CD4-positive, alpha-beta T cell treated with Interleukin-17A for 4 hours (primary cell): ENCODE results near the gene CMTM8.
A peak's percentile ranks its signal among the peaks of the same experiment; 100 is the strongest.

Experiments used
- DNase-seq: peaks from one replicate; pipeline ENCODE4 v3.0.0-alpha.2; 2020; ENCODE audit warnings: mixed read lengths

Gene CMTM8

GRCh38 chr3:32236377-32236776 is 2.1 kb upstream of the CMTM8 start:
- no peak for DNase-seq

- DNase-seq, result peak; percentile 23
These were observed 619 bp upstream of the CMTM8 start for GRCh38 chr3:32237670-32238452.

DNA sequence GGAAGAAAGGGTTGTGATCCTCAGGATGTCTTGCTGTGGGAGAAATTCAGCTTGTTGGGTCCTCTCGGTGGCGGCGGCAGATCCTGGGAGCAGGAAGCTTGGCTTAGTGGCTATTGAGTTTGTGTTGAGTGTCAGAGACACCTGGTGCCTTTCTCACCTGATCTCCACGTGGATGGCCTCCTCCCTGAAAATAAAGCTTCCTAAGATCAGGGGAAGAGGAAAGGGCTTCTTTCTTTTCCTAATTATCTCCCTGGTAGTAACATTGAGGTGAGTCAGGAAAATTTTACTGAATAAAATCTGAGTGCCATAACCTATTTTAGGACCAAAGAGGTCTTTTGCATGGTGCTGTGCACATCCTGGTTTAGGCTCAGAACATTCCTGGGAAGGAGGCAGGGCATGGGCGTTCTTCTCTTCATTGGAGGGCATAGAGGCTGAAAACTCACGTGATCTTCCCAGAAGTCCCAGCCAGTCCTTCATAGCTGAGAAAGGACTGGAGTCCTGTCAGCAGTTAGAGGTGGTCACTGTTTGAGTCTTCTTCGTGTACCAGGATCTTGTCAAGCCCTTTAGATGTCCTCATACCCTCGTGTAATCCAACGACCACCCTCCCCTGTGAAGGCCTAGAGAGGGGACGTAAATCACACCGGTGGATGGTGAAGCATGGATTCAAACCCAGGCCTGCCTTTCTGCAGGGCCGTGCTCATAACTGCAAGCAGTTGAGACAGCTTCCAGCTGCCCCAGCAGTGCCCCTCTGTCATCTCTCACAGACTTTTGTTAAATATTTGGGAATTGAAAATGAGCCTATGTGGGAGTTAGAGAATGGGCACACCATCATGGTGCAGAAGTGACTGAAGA is 1.1 kb downstream of the CMTM8 start:
- peak; percentile 27 for DNase-seq

DNA sequence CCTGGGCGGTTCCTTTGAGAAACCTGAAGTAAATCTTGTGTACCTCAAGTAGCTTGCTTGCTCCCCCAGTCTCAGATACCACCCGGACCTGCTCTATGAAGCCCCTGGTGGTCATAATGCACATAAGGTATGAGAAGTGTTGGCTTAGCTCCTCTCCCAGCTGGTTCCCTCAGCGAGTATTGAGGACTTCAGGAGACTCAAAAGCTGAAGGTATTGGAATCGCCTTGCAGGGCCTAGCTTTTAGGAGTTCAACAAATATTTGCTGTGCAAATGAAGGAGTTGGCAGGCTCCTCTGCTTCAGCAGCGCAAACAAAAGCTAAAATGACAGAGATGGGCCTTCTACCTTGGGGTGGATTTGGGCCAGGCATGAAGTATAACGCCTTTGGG is 1.7 kb downstream of the CMTM8 start:
- DNase-seq, result peak; percentile 66

GRCh38 chr3:32241100-32241499 is 2.6 kb downstream of the CMTM8 start:
- DNase-seq, result no peak

DNA sequence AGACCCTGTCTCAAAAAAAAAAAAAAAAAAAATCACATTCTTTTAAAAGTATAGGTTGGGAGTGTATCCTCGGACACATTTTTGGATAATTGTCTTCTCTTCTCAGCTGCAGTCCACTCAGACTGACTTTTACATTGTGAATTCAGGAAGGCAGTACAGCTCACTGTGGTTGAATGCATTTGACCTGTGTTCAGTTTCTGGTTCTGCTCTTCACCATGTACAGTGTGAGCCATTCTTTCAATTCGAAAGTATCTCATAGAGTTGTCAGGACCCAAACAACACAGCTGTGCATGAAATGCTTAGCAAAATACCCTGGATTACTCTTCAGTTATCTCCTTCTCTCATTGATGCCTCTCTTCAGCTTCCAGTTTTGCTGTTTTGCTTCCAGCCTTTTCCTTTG is 5.0 kb downstream of the CMTM8 start:
- DNase-seq, result no peak

GRCh38 chr3:32245200-32245599 is 6.7 kb downstream of the CMTM8 start:
- peak; percentile 27 for DNase-seq

- DNase-seq, result no peak
These were observed 7.7 kb downstream of the CMTM8 start for GRCh38 chr3:32246079-32246675.

GRCh38 chr3:32249184-32249782 is 10.8 kb downstream of the CMTM8 start:
- no peak for DNase-seq

DNA sequence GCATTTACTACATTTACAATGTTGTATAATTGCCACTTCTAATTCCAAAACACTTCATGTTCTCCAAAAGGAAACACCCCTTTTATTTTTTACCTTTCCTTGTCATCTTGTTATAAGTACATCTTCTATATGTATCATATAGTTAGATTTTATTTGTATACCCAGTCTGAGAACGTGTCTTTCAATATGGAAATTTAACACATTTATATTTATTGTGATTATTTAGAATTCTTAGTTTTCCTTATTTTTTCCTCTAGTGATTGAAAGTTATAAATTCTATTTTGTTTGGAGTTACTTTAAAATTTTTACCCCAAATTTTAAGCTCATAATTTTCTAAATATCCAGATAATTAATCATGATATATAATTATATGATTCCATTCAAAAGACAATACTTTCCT is 15.8 kb downstream of the CMTM8 start:
- DNase-seq, result no peak

- no peak for DNase-seq
These were observed 16.9 kb downstream of the CMTM8 start for GRCh38 chr3:32255345-32255744.

DNA sequence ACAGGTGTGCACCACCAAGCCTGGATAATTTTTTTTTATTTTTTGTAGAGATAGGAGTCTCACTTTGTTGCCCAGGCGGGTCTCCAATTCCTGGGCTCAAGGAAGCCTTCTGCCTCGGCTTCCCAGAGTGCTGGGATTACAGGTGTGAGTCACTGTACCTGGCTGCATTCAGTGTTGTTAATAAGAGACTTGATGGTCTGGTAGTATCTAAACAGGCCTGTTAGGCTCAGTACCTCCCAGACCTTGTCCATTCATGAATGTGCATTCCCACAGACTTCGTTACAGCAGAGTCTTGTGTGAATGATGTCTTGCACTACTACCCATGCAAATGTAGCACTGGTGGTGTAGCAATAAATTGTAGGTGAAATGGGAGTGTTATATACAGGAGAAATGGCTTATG is 17.7 kb downstream of the CMTM8 start:
- DNase-seq, result no peak

DNA sequence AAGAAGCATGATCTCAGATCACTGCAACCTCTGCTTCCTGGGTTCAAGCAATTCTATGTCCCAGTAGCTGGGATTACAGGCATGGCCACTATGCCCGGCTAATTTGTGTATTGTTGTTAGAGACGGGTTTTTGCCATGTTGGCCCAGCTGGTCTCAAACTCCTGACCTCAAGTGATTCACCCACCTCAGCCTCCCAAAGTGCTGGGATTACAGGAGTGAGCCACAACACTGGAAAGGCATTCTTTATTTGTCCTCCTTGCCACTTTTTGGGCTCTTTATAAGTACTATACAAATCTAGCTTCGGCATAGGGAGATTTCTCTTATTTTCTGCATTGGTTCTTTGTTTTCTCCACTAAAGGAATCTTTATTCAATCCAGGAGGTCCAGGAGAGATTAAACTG is 18.6 kb downstream of the CMTM8 start:
- no peak for DNase-seq

GRCh38 chr3:32257641-32258438 is 19.4 kb downstream of the CMTM8 start:
- peak; percentile 14 for DNase-seq

- no peak for DNase-seq
These were observed 20.4 kb downstream of the CMTM8 start for GRCh38 chr3:32258869-32259268.

DNA sequence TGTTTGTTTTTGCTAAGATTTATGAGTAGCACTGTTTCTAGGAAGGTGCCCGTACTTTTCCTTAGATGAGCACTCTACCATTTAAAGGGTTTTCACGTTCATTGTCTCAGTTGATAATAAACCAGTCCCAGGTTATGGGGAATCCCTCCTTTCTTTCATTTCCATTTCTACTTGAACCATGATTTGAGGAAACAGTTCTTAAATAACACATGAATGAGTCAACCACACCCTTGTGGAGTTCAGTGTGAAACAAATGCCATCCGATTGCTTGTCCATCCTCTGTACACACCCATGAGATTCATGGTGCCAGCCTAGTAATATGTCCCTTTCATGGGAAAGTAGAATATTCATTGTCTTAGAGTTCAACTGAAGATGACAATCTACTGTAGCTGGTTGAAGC is 23.1 kb downstream of the CMTM8 start:
- no peak for DNase-seq

- no peak for DNase-seq
These were observed 23.7 kb downstream of the CMTM8 start for GRCh38 chr3:32262201-32262600.

GRCh38 chr3:32274306-32274705 is 35.8 kb downstream of the CMTM8 start:
- DNase-seq, result no peak

- no peak for DNase-seq
These were observed 37.0 kb downstream of the CMTM8 start for GRCh38 chr3:32275506-32275905.

GRCh38 chr3:32276279-32276841 is 37.9 kb downstream of the CMTM8 start:
- DNase-seq, result no peak

DNA sequence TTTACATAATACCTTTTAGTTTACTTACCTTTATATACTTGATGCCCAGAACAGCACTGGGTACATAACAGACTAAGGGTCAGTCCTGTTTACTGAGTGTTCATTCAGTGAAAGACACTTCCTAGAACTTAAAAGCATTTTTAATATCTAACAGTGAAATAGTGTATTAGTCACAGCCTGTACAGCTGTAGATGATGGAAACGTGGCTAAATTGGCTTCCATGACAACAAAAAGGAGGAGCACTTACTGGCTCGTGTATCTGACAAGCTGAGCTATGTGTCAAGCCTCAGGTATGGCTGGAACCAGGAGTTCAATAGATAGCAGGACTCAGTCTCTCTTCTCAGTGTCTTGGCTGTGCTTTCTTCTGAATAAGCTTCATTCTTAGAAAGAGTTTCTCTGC is 40.2 kb downstream of the CMTM8 start:
- no peak for DNase-seq

DNA sequence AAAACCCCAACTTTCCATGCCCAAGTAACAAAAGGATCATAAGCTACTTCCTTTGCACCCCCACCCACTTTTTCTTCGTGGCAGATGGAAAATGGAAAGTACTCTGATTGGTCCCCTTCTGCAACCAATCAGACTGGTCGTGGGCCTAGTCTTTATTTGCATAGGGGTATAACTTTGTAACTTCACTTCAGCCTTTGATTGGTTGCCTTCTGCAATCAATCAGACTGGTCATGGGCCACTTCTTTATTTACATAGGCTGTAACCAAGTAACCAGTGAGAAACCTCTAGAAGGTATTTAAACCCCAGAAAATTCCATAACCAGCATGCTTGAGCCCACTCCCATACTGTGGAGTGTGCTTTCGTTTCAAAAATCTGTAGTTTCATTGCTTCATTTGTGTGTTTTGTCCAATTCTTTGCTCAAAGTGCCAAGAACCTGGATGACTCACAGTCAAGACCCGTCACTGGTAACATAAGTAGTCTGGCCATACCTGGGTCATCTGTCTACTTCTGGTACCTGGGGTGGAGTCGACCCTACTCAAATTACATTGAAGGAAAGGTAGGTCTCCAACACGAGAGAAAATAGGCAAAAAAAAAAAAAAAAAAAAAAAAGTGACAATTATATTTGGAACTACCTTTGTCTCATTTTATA is 41.9 kb downstream of the CMTM8 start:
- no peak for DNase-seq
